Glomerular endothelial cell (primary cell): ENCODE data around the gene CFAP251. TPM values are rescaled to one million over a fixed set of nuclear protein-coding genes. Genes with fewer than 3 reads are reported as not detected.
"Not testable (repeated sequence)": the region's sequence is repeated elsewhere in the genome, so short reads cannot be mapped to it uniquely, and the experiment has no call there.

Experiments used
- DNase-seq: peaks from one replicate; pipeline ENCODE4 v3.0.0-alpha.2; 2011; ENCODE audit warnings: low read depth, low spot score; ENCODE audit errors: extremely low read depth
- total RNA-seq: library from RNA; depleted of rRNA; stranded (reverse); fragments of >200 nt; gene quantifications from 2 replicates; pipeline ENCODE4 v1.2.3, GENCODE V29; 2015

Gene CFAP251
- total RNA-seq, 1 donor from 2014 or later: 13.5 TPM

- DNase-seq: no peak
Measured at GRCh38 chr12:121974026-121974985, 55.9 kb downstream of the CFAP251 start.

- DNase-seq: no peak
Measured at GRCh38 chr12:121975021-121975420, 56.6 kb downstream of the CFAP251 start.

DNA sequence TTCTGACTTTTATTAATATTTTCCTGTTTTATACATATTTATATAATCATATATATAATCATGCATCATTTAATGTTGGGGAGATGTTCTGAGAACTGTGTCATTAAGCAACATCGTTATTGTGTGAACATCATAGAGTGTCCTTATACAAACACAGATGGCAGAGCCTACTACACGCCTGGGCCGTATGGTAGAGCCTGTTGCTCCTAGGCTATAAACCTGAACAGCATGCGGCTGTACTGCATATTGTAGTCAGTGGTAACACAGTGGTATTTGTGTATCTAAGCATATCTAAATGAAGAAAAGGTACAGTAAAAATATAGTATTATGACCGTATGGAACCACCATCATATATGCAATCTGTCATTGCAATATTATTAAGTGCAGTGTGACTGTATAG lies 58.6 kb downstream of the CFAP251 start:
- DNase-seq: no peak

DNA sequence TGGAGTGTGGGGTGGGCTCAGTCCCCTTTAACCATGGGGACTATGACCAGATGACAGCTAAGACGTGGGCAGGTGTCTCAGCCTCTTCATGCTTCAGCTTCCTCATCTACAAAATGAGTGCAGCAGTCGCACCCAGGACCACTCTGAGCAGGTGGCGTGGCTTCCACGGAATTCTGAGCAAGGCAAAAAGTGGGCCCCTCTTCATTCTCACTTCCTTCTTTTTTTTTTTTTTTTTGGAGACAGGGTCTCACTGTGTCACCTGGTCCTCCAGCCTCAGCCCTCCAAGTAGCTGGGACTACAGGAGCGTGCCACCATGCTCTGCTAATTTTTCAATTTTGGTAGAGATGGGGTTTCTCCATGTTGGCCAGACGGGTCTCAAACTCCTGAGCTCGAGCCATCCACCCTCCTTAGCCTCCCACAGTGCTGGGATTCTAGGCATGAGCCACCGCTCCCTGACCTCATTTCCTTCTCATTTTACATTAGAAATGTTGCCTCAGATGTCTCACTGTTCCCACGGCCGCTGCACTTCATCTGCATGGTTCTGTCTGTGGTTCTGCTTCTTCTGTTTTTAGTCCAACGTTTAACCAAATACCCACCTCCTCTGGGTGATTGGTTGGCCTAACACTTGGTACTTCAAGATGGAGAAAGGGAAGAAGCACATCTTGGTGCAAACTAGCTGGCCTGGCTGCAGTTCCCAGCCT lies 61.9 kb downstream of the CFAP251 start:
- no peak for DNase-seq

DNA sequence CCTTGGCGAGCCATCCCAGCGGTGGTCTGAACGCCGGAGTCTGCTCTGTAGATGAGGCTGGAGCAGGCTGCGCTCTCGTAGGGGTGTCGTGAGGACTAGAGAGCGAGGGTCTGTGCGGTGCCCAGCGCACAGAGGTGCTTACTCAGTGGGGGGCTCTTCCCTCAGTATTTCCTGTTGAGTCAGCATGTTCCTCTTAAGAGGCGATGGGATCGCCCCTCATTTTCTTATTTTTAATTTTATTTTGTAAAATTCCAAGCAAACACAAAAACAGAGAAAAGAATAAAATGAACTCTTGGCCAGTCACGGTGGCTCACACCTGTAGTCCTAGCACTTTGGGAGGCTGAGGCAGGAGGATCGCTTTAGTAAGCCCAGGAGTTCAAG lies 62.5 kb downstream of the CFAP251 start:
- no peak for DNase-seq

GRCh38 chr12:121981456-121981855 lies 63.1 kb downstream of the CFAP251 start:
- no peak for DNase-seq

DNA sequence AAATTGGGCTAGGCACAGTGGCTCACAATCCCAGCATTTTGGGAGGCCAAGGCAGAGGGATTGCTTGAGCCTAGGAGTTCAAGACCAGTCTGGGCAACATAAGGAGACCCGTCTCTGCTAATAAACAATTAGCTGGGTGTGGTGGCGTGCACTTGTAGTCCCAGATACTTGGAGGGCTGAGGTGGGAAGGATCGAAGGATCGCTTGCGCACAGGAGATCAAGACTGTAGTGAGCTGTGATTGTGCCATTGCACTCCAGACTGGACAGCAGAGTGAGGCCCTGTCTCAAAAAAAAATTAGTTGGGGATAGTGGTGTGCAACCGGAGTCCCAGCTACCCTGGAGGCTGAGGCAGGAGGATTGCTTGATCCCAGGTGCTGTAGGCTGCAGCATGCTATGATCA lies 64.6 kb downstream of the CFAP251 start:
- DNase-seq: no peak

GRCh38 chr12:121983536-121984210 lies 65.3 kb downstream of the CFAP251 start:
- DNase-seq: no peak

GRCh38 chr12:121986489-121987245 lies 68.3 kb downstream of the CFAP251 start:
- no peak for DNase-seq

DNA sequence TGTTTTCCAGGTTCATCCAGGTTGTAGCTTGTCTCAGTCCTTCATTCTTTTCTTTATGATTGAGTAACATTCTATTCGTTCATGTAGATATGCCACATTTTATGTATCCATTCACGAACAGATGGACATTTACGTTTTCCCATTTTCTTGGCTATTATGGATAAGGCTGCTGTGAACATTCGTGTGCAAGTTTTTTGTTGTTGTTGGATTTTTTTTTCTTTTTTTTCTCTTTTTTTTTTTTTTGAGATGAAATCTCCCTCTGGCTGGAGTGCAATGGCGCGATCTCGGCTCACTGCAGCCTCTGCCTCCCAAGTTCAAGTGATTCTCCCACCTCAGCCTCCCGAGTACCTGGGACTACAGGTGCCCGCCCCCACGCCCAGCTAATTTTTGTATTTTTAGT lies 70.1 kb downstream of the CFAP251 start:
- DNase-seq: not testable (repeated sequence)

DNA sequence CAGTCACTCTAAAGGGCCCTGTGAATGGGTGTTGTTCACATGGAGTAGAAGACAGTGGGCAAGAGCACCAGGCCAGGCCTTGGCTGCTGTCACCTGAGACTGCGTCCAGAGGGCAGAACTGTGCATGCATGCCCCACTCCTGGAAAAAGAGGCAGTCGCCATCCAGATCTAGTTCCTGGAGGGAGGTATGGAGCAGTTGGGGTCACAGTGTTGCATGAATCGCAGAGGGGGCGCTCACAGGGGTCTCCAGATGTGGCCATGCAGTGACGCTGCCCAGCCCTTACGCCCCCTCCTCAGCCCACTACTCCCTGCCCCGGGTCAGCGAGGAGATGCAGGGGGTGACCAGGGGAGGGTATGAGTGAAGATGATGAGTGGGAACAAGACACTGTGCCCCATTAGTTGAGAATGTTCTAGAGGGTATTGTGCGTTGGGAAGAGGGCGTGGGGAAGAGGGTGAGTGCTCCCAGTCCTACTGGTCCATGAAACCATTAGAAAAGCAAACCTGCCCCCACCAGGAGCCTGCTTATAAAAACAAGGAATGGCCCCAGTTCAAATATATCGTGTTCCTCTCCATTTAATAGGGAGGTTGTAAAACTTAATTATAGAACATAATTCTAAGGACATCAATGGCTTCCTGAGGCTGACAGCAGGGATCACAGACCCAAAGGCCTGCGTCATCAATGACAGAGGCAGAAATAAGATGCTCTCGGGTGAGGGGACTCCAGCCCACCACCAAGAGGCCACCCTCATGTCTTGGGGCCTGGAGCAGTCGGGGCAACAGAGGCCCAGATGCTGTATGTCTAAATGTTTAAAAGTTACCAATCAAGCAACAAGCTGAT lies 71.1 kb downstream of the CFAP251 start:
- DNase-seq: no peak

DNA sequence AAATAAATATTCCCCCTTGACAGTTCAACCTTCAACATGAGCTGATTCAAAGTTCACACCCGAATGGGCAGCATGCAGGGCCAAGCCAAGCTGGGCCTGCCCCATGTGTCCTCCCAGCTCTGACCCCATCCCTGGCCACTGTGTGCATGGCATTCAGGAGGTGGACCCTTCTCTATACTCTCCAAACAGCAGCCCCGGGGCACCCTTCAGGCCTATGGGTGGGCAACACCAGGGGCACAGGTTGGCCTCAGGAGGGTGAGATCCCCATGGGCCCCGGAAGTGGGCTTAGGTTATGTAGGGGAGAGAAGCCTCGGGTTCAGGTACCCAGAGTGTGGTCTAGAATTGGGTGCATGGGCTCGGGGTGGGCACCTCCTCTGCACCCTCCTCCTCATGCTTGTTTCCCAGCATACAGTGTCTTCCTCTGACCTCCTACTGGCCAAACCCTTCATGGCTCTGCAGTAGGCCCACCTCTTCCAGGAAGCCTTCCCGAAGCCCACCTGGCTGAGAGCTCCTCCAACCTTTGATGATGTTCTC lies 71.8 kb downstream of the CFAP251 start:
- DNase-seq: no peak

- no peak for DNase-seq
Measured at GRCh38 chr12:121990692-121991603, 72.6 kb downstream of the CFAP251 start.

DNA sequence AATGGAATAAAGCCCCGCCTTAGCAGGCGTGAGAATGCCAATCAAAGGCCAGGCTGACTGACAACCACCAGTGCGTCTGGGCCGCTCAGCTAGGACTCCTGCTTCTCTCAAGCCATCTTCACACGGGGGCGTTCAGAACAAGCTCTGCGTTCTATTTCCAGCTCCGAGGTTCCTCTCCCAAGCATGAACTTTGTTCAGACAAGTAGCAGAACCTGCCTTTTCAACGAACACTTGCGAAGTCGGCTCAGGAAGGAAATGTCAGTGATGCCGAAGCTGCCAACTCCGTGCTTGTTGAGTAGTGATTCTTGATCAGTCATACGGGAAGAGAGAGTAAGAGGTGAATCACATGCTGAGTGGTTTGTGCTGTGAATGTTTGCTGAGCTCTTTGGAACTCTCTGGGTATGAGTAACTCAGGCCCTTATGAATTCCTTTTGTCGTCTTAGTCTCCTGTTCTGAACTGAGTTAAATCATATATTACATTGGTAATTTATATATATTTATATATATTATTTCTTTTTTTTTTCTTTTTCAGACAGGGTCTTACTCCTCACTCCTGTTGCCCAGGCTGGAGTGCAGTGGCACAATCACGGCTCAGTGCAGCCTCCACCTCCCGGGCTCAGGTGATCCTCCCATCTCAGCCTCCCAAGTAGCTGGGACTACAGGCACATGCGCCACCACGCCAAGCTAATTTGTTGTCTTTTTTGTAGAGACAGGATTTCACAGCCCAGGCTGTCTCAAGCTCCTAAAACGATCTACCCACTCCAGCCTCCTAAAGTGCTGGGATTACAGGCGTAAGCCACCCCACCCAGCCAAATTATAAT lies 73.9 kb downstream of the CFAP251 start:
- DNase-seq: peak; percentile 96

- no peak for DNase-seq
Measured at GRCh38 chr12:121996050-121996944, 77.9 kb downstream of the CFAP251 start.

GRCh38 chr12:121996945-121997612 lies 78.7 kb downstream of the CFAP251 start:
- DNase-seq: no peak
